Osteocyte (in vitro differentiated cells): ENCODE measurements around the gene TLDC2. TPM values are rescaled to one million over a fixed set of nuclear protein-coding genes. Genes with fewer than 3 reads are reported as not detected.
"Not testable (repeated sequence)": the region's sequence is repeated elsewhere in the genome, so short reads cannot be mapped to it uniquely, and the experiment has no call there.

Source experiments
- DNase-seq: peaks from one replicate; pipeline ENCODE4 v3.0.0; 2021; ENCODE audit warnings: mixed read lengths; ENCODE audit not compliant: unreplicated experiment; ENCODE audit errors: extremely low spot score
- H3K27ac Mint-ChIP-seq: one replicate; pipeline ENCODE4 v1.8.0; 2021; ENCODE audit warnings: mild to moderate bottlenecking, mixed read lengths; ENCODE audit not compliant: unreplicated experiment
- H3K27me3 Mint-ChIP-seq: one replicate; pipeline ENCODE4 v1.8.0; 2021; ENCODE audit warnings: mixed read lengths; ENCODE audit not compliant: unreplicated experiment
- H3K36me3 Mint-ChIP-seq: one replicate; pipeline ENCODE4 v1.8.0; 2021; ENCODE audit warnings: mixed read lengths; ENCODE audit not compliant: unreplicated experiment
- H3K4me1 Mint-ChIP-seq: one replicate; pipeline ENCODE4 v1.8.0; 2021; ENCODE audit warnings: mixed read lengths; ENCODE audit not compliant: unreplicated experiment
- H3K4me3 Mint-ChIP-seq: one replicate; pipeline ENCODE4 v1.8.0; 2021; ENCODE audit warnings: mild to moderate bottlenecking, moderate library complexity, mixed read lengths; ENCODE audit not compliant: unreplicated experiment
- H3K9me3 Mint-ChIP-seq: one replicate; pipeline ENCODE4 v1.8.0; 2021; ENCODE audit warnings: mixed read lengths; ENCODE audit not compliant: unreplicated experiment
- total RNA-seq: library from RNA; stranded (reverse); gene quantifications from 2 replicates; pipeline ENCODE4 v1.2.1, GENCODE V29; 2021
- TF ChIP-seq, protein P1 (sequence below): fragments of 200-600 bp; sonication (generic); IDR thresholded peaks from 2 replicates; pipeline ENCODE4 v1.5.0; 2021; ENCODE audit warnings: antibody characterized with exemption, mild to moderate bottlenecking, moderate library complexity

TLDC2 gene
- total RNA-seq, 1 donor from 2014 or later = not detected

GRCh38 chr20:36873498-36874189, 2.3 kb upstream of the TLDC2 start:
- no peak for DNase-seq
- Mint-ChIP-seq H3K27me3 (no peaks in the 10 kb centered on the region), H3K4me3 (no peak overlapping the region), H3K4me1 (peaks cover 3% of the 10 kb centered on the region), H3K36me3 (no peaks in the 10 kb centered on the region), H3K27ac (no peak overlapping the region), H3K9me3 (no peaks in the 10 kb centered on the region)
- TF ChIP-seq, protein P1, sequence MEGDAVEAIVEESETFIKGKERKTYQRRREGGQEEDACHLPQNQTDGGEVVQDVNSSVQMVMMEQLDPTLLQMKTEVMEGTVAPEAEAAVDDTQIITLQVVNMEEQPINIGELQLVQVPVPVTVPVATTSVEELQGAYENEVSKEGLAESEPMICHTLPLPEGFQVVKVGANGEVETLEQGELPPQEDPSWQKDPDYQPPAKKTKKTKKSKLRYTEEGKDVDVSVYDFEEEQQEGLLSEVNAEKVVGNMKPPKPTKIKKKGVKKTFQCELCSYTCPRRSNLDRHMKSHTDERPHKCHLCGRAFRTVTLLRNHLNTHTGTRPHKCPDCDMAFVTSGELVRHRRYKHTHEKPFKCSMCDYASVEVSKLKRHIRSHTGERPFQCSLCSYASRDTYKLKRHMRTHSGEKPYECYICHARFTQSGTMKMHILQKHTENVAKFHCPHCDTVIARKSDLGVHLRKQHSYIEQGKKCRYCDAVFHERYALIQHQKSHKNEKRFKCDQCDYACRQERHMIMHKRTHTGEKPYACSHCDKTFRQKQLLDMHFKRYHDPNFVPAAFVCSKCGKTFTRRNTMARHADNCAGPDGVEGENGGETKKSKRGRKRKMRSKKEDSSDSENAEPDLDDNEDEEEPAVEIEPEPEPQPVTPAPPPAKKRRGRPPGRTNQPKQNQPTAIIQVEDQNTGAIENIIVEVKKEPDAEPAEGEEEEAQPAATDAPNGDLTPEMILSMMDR = no peak

DNA sequence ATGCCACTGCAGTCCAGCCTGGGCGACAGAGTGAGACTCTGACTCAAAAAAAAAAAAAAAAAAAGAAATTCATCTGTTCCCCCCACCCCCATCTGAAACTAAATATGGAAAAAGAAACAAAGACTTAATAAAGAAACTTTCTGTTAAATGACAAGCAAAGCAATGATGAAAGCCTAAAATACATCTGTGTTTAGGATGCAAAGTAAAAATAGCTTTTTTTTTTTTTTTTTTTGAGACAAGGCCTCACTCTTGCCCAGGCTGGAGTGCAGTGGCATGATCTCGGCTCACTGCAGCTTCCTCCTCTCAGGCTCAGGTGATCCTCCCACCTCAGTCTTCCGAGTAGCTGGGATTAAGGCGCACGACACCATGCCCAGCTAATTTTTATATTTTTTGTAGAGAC, 845 bp upstream of the TLDC2 start:
- not testable (repeated sequence) for H3K4me3 Mint-ChIP-seq, DNase-seq, H3K9me3 Mint-ChIP-seq, H3K4me1 Mint-ChIP-seq, H3K36me3 Mint-ChIP-seq, H3K27ac Mint-ChIP-seq, H3K27me3 Mint-ChIP-seq

DNA sequence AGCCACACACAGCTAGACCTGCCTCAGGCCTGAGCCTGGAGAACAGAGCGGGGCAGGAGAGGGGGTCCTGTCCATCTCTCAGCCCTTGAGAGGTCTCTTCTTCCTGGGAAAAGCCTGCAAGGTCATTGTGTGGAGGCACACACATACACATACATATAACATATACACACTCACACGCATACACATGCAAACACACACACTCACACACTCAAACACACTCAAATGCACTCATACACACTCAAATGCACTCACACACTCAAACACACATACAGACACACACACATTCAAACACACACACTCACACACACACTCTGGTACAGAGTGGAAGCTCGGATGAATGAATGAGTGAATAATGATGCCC, 515 bp downstream of the TLDC2 start:
- Mint-ChIP-seq H3K4me3 (no peak overlapping the region), H3K27me3 (peaks cover 8% of the 10 kb centered on the region), H3K27ac (no peak overlapping the region), H3K9me3 (no peaks in the 10 kb centered on the region), H3K36me3 (no peaks in the 10 kb centered on the region), H3K4me1 (peaks cover 3% of the 10 kb centered on the region)
- TF ChIP-seq, protein P1 = no peak
- no peak for DNase-seq

DNA sequence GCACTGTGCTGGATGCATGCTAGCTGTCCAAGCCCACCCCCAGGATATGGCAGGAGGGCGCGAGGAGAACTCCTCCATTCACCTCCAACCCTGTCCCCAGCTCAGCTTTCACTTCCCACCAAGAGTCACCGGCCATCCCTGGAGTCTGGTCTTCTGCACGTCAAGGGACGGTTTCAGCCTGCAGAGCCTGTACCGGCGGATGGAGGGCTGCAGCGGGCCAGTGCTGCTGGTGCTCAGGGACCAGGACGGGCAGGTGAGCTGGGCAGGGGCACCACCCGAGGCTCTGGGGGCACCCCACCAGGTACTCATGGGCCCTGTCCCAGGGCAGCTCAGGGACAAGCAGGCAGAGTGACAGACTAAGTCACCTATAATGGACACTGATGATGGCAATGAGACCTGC, 3.0 kb downstream of the TLDC2 start:
- TF ChIP-seq, protein P1 = no peak
- peaks cover 12% of the 10 kb centered on the region for H3K27me3 Mint-ChIP-seq
- no peak overlapping the region for H3K4me3 Mint-ChIP-seq
- DNase-seq = no peak
- H3K9me3 Mint-ChIP-seq = no peaks in the 10 kb centered on the region
- no peak overlapping the region for H3K27ac Mint-ChIP-seq
- H3K36me3 Mint-ChIP-seq = no peaks in the 10 kb centered on the region
- no peaks in the 10 kb centered on the region for H3K4me1 Mint-ChIP-seq

DNA sequence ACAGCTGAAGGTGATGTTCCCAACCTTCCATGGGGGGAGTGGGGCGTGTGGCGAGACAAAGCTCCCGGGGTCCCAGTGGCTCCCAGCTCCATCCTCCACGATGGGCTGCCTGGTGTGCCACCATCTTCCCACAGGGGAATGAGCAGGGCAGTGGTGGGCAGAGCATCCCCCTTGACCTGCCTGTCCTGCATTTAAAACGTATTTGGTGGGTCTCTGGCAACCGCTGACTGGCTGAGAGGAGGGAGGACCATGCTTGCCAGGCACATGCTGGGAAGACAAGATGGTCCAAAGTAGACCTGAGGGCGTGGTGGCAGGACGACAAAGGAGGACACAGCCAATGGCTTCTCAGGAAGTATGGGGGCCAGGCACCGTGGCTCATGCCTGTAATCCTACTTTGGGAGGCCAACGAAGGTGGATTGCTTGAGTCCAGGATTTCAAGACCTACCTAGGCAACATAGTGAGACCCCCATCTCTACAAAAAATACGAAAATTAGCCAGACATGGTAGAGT, 4.9 kb downstream of the TLDC2 start:
- Mint-ChIP-seq H3K27me3 (peaks cover 12% of the 10 kb centered on the region), H3K27ac (no peak overlapping the region), H3K9me3 (no peaks in the 10 kb centered on the region), H3K4me1 (no peaks in the 10 kb centered on the region), H3K36me3 (no peaks in the 10 kb centered on the region), H3K4me3 (no peak overlapping the region)
- DNase-seq = no peak
- TF ChIP-seq, protein P1 = no peak
